WTC11 (cell line): ENCODE data around the gene PIK3IP1. TPM values are rescaled to one million over a fixed set of nuclear protein-coding genes. Genes with fewer than 3 reads are reported as not detected.

Experiments used
- ATAC-seq: fragments of 200-7000 bp; cut with Tn5 transposase; 2 replicates; pipeline ENCODE4 v1.10.0; 2021; ENCODE audit warnings: mild to moderate bottlenecking, moderate library complexity
- CTCF ChIA-PET: fragments of 300-600 bp; sonication (Branson Sonifier 250); formaldehyde crosslinking; loops from one replicate; lab custom pipeline; 2021; ENCODE audit warnings: antibody characterized with exemption; lab: Charles Lee
- POLR2A ChIA-PET: fragments of 350-600 bp; sonication (Branson Sonifier 250); formaldehyde crosslinking; loops from one replicate; lab custom pipeline; 2021; ENCODE audit warnings: antibody characterized with exemption; lab: Charles Lee
- DNase-seq: peaks from one replicate; pipeline ENCODE4 v3.0.0; 2021; ENCODE audit warnings: low spot score
- H3K27ac Mint-ChIP-seq: 2 replicates; pipeline ENCODE4 v1.8.0; 2021; ENCODE audit warnings: mixed read lengths
- H3K27me3 Mint-ChIP-seq: 2 replicates; pipeline ENCODE4 v1.8.0; 2021; ENCODE audit warnings: low read depth, mild to moderate bottlenecking, moderate library complexity, mixed read lengths
- H3K36me3 Mint-ChIP-seq: 2 replicates; pipeline ENCODE4 v1.8.0; 2021; ENCODE audit warnings: mixed read lengths
- H3K4me1 Mint-ChIP-seq: 2 replicates; pipeline ENCODE4 v1.8.0; 2022; ENCODE audit warnings: mixed read lengths
- H3K4me3 Mint-ChIP-seq: 2 replicates; pipeline ENCODE4 v1.8.0; 2021; ENCODE audit warnings: mild to moderate bottlenecking, moderate library complexity, mixed read lengths
- H3K9me3 Mint-ChIP-seq: 2 replicates; pipeline ENCODE4 v1.8.0; 2021; ENCODE audit warnings: mixed read lengths
- ARID4B ChIP-seq: sonication (generic); formaldehyde crosslinking; IDR thresholded peaks from 2 replicates; pipeline ENCODE4 v1.8.0; 2023; ENCODE audit warnings: missing genetic modification reagents, mild to moderate bottlenecking, borderline replicate concordance
- ATF6 ChIP-seq: sonication (generic); formaldehyde crosslinking; IDR thresholded peaks from 2 replicates; pipeline ENCODE4 v1.8.1; 2023; ENCODE audit warnings: mild to moderate bottlenecking, missing genetic modification reagents
- FOXJ3 ChIP-seq: sonication (generic); formaldehyde crosslinking; IDR thresholded peaks from 2 replicates; pipeline ENCODE4 v1.9.0; 2021; ENCODE audit warnings: missing genetic modification reagents, mild to moderate bottlenecking, borderline replicate concordance
- FOXK1 ChIP-seq: sonication (generic); formaldehyde crosslinking; IDR thresholded peaks from 2 replicates; pipeline ENCODE4 v1.8.0; 2022; ENCODE audit warnings: mild to moderate bottlenecking, moderate library complexity, missing genetic modification reagents
- FOXP1 ChIP-seq: sonication (generic); formaldehyde crosslinking; IDR thresholded peaks from 2 replicates; pipeline ENCODE4 v1.8.0; 2022; ENCODE audit warnings: missing genetic modification reagents, mild to moderate bottlenecking, moderate library complexity, borderline replicate concordance
- GTF2I ChIP-seq: fragments of 250-450 bp; sonication (Bioruptor Pico); conservative IDR thresholded peaks from 2 replicates; pipeline ENCODE4 v1.4.0; 2021; ENCODE audit warnings: mild to moderate bottlenecking
- IRF1 ChIP-seq: sonication (generic); formaldehyde crosslinking; IDR thresholded peaks from 2 replicates; pipeline ENCODE4 v1.8.0; 2023; ENCODE audit warnings: missing genetic modification reagents
- IRF2 ChIP-seq: sonication (generic); formaldehyde crosslinking; IDR thresholded peaks from 2 replicates; pipeline ENCODE4 v1.8.0; 2022; ENCODE audit warnings: low read depth, missing genetic modification reagents, borderline replicate concordance
- MLX ChIP-seq: sonication (generic); formaldehyde crosslinking; IDR thresholded peaks from 2 replicates; pipeline ENCODE4 v1.8.1; 2023; ENCODE audit warnings: mild to moderate bottlenecking, missing genetic modification reagents, moderate library complexity
- NFATC4 ChIP-seq: fragments of 250-450 bp; sonication (Bioruptor Pico); IDR thresholded peaks from 2 replicates; pipeline ENCODE4 v1.9.0; 2021; ENCODE audit warnings: mild to moderate bottlenecking
- NR2C2 ChIP-seq: sonication (generic); formaldehyde crosslinking; IDR thresholded peaks from 2 replicates; pipeline ENCODE4 v1.8.0; 2022; ENCODE audit warnings: mild to moderate bottlenecking, missing genetic modification reagents
- OVOL2 ChIP-seq: fragments of 250-450 bp; sonication (Bioruptor Pico); IDR thresholded peaks from 2 replicates; pipeline ENCODE4 v1.9.0; 2021; ENCODE audit warnings: mild to moderate bottlenecking, borderline replicate concordance
- PRDM15 ChIP-seq: sonication (generic); formaldehyde crosslinking; IDR thresholded peaks from 2 replicates; pipeline ENCODE4 v1.8.0; 2022; ENCODE audit warnings: missing genetic modification reagents
- TEAD4 ChIP-seq: sonication (generic); formaldehyde crosslinking; IDR thresholded peaks from 2 replicates; pipeline ENCODE4 v1.8.0; 2022; ENCODE audit warnings: mild to moderate bottlenecking, missing genetic modification reagents
- TP53 ChIP-seq: sonication (generic); formaldehyde crosslinking; IDR thresholded peaks from 2 replicates; pipeline ENCODE4 v1.8.1; 2023; ENCODE audit warnings: mild to moderate bottlenecking, missing genetic modification reagents
- USF2 ChIP-seq: sonication (generic); formaldehyde crosslinking; IDR thresholded peaks from 2 replicates; pipeline ENCODE4 v1.8.1; 2023; ENCODE audit warnings: mild to moderate bottlenecking, missing genetic modification reagents, moderate library complexity
- ZNF138 ChIP-seq: sonication (generic); formaldehyde crosslinking; conservative IDR thresholded peaks from 2 replicates; pipeline ENCODE4 v1.8.1; 2022; ENCODE audit warnings: mild to moderate bottlenecking, moderate library complexity, missing genetic modification reagents
- ZNF423 ChIP-seq: fragments of 250-450 bp; sonication (Bioruptor Pico); IDR thresholded peaks from 2 replicates; pipeline ENCODE4 v2.1.2; 2022; ENCODE audit warnings: mild to moderate bottlenecking, moderate library complexity
- total RNA-seq: library from RNA; stranded (reverse); gene quantifications from 3 replicates; pipeline ENCODE4 v1.2.3, GENCODE V29; 2021

The PIK3IP1 gene
- total RNA-seq, 1 experiment from 2014 or later, result 2.0 TPM

GRCh38 chr22:31305194-31305593, 12.9 kb upstream of the PIK3IP1 start:
- TF ChIP-seq PRDM15 (CRISPR knock-in tag) (no peak), TEAD4 (CRISPR knock-in tag) (no peak), ZNF423 (CRISPR knock-in tag) (no peak), FOXK1 (CRISPR knock-in tag) (no peak), OVOL2 (no peak), NR2C2 (no peak), NFATC4 (CRISPR knock-in tag) (no peak), MLX (CRISPR knock-in tag) (no peak), ARID4B (CRISPR knock-in tag) (no peak), IRF2 (no peak), GTF2I (CRISPR knock-in tag) (no peak), IRF1 (CRISPR knock-in tag) (no peak), TP53 (CRISPR knock-in tag) (no peak), FOXJ3 (CRISPR knock-in tag) (no peak), ZNF138 (CRISPR knock-in tag) (no peak), ATF6 (CRISPR knock-in tag) (no peak), USF2 (CRISPR knock-in tag) (no peak), FOXP1 (no peak)
- ATAC-seq (no peak), DNase-seq (no peak)
- Mint-ChIP-seq H3K36me3 (no peaks in the 10 kb centered on the region), H3K9me3 (no peaks in the 10 kb centered on the region), H3K27me3 (no peaks in the 10 kb centered on the region), H3K27ac (no peak overlapping the region), H3K4me3 (no peak overlapping the region), H3K4me1 (peaks cover 5% of the 10 kb centered on the region; the same call in 1 of the 2 replicates)
- ChIA-PET CTCF (no interaction called here), POLR2A (no interaction called here)
